Dermis microvascular lymphatic vessel endothelial cell (primary cell): ENCODE data around the gene RYK. TPM values are rescaled to one million over a fixed set of nuclear protein-coding genes. Genes with fewer than 3 reads are reported as not detected.
A peak's percentile ranks its signal among the peaks of the same experiment; 100 is the strongest.
"Not testable (repeated sequence)": the region's sequence is repeated elsewhere in the genome, so short reads cannot be mapped to it uniquely, and the experiment has no call there.

Experiments used
- DNase-seq, 2 donors: peaks; one replicate each; pipeline versions ENCODE4 v3.0.0 to v3.0.0-alpha.2; 2010; ENCODE audit warnings: low read depth in 2 of 2
- total RNA-seq: library from RNA; depleted of rRNA; stranded (reverse); fragments of >200 nt; gene quantifications from 2 replicates; pipeline ENCODE4 v1.2.1, GENCODE V29; 2014

Gene RYK
- total RNA-seq, 1 donor from 2014 or later: 84.0 TPM

GRCh38 chr3:134216851-134217250, 33.8 kb downstream of the RYK start:
- DNase-seq: no peak

- no peak for DNase-seq
Observed at GRCh38 chr3:134216191-134216764, 34.4 kb downstream of the RYK start.

- no peak for DNase-seq
Observed at GRCh38 chr3:134214239-134214638, 36.4 kb downstream of the RYK start.

GRCh38 chr3:134212967-134213665, 37.5 kb downstream of the RYK start:
- DNase-seq: peak; percentile 55 to 76

GRCh38 chr3:134211797-134212196, 38.9 kb downstream of the RYK start:
- DNase-seq: peak; percentile 71 to 82

- no peak for DNase-seq
Observed at GRCh38 chr3:134205451-134205850, 45.2 kb downstream of the RYK start.

- peak in 1 of 2 donors; percentile 33 for DNase-seq
Observed at GRCh38 chr3:134201201-134202130, 49.2 kb downstream of the RYK start.

GRCh38 chr3:134199880-134200279, 50.8 kb downstream of the RYK start:
- not testable (repeated sequence) for DNase-seq

GRCh38 chr3:134199240-134199639, 51.4 kb downstream of the RYK start:
- DNase-seq: no peak

GRCh38 chr3:134198414-134198813, 52.2 kb downstream of the RYK start:
- DNase-seq: no peak

- DNase-seq: peak; percentile 40 to 68
Observed at GRCh38 chr3:134197681-134198261, 52.9 kb downstream of the RYK start.

GRCh38 chr3:134194247-134194646, 56.4 kb downstream of the RYK start:
- no peak for DNase-seq

GRCh38 chr3:134190250-134190649, 60.4 kb downstream of the RYK start:
- DNase-seq: no peak

GRCh38 chr3:134189849-134190248, 60.8 kb downstream of the RYK start:
- no peak for DNase-seq

- DNase-seq: peak in 1 of 2 donors; percentile 45
Observed at GRCh38 chr3:134186391-134186790, 64.3 kb downstream of the RYK start.

- no peak for DNase-seq
Observed at GRCh38 chr3:134180761-134181160, 69.9 kb downstream of the RYK start.

- no peak for DNase-seq
Observed at GRCh38 chr3:134179508-134179907, 71.2 kb downstream of the RYK start.

- no peak for DNase-seq
Observed at GRCh38 chr3:134163096-134163495, 87.6 kb downstream of the RYK start.

GRCh38 chr3:134161898-134162615, 88.6 kb downstream of the RYK start:
- no peak for DNase-seq

- DNase-seq: no peak
Observed at GRCh38 chr3:134155446-134155845, 95.2 kb downstream of the RYK start.

- DNase-seq: no peak
Observed at GRCh38 chr3:134153761-134154160, 96.9 kb downstream of the RYK start.
